K562 (cell line): ENCODE data around the gene THAP11. TPM values are rescaled to one million over a fixed set of nuclear protein-coding genes. Genes with fewer than 3 reads are reported as not detected.

Experiments used
- ATAC-seq: fragments of 200-7000 bp; cut with Tn5 transposase; 3 replicates; pipeline ENCODE4 v1.9.1; 2020; ENCODE audit warnings: moderate library complexity
- BruUV-seq: library from RNA; stranded (reverse); fragments of 400-500 nt; replicated peaks from 2 replicates; lab custom pipeline; 2021; lab: Mats Ljungman, UMichigan
- CTCF ChIA-PET: fragments of 300-600 bp; formaldehyde crosslinking; extraction: SDS; loops from one replicate; lab custom pipeline; 2021; ENCODE audit warnings: low intra/inter-chr PET ratio; lab: Yijun Ruan, JAX
- POLR2A ChIA-PET: fragments of 300-600, 350-650 bp; sonication (Branson Sonifier 250); formaldehyde crosslinking; extraction: SDS; loops from one replicate; lab custom pipeline; 2021; ENCODE audit warnings: antibody characterized with exemption, inconsistent platforms; lab: Yijun Ruan, JAX
- DNase-seq, 4 experiments: peaks; one replicate each; pipeline versions ENCODE4 v3.0.0 to v3.0.0-alpha.2; 2011 to 2018; ENCODE audit warnings: low spot score in 3 of 4, mixed read lengths in 3 of 4; ENCODE audit errors: extremely low read depth in 1 of 4
- FAIRE-seq: peaks from 2 replicates; lab custom pipeline; 2011; peaks lifted over from hg19 to GRCh38; lab: Jason Lieb, UNC
- H2AFZ ChIP-seq: 2 replicates; pipeline ENCODE4 v1.6.0; 2011; ENCODE audit warnings: low read depth, low read length, control low read depth, inconsistent platforms
- H3K27ac ChIP-seq: fragments of 200-600 bp; 3 replicates; pipeline ENCODE4 v1.8.0; 2011; ENCODE audit warnings: low read depth, mild to moderate bottlenecking, control low read depth, inconsistent platforms, low read length, moderate library complexity, mixed read lengths; ENCODE audit errors: extremely low read depth
- H3K27me3 ChIP-seq, 2 experiments: fragments of 300-600 bp in 1 of 2; 2 replicates in 1 of 2; 3 replicates in 1 of 2; pipeline versions ENCODE4 v1.6.0 to v1.8.0; 2011; ENCODE audit warnings: inconsistent platforms in 2 of 2, low read length in 2 of 2, mild to moderate bottlenecking in 1 of 2, mixed read lengths in 1 of 2, moderate library complexity in 1 of 2; ENCODE audit not compliant: control insufficient read depth in 2 of 2, insufficient read depth in 2 of 2
- H3K36me3 ChIP-seq: fragments of 300-600 bp; 3 replicates; pipeline ENCODE4 v1.8.0; 2011; ENCODE audit warnings: mild to moderate bottlenecking, low read length, inconsistent platforms; ENCODE audit not compliant: control insufficient read depth, insufficient read depth
- H3K4me1 ChIP-seq, 2 experiments: fragments of 200-600 bp in 1 of 2; replicated peaks in 1 of 2; 2 replicates in 1 of 2; 3 replicates in 1 of 2; pipeline versions ENCODE4 v1.5.1 to v1.8.0; 2011; ENCODE audit warnings: inconsistent platforms in 2 of 2, low read length in 2 of 2, mild to moderate bottlenecking in 1 of 2, mixed read lengths in 1 of 2, moderate library complexity in 1 of 2; ENCODE audit not compliant: control insufficient read depth in 2 of 2, insufficient read depth in 2 of 2
- H3K4me2 ChIP-seq: 2 replicates; pipeline ENCODE4 v1.6.1; 2011; ENCODE audit warnings: low read length, control low read depth, inconsistent platforms, mixed read lengths; ENCODE audit not compliant: insufficient read depth
- H3K4me3 ChIP-seq: fragments of 200-600 bp; sonication (generic), shearing (Covaris generic); 2 replicates; pipeline ENCODE4 v1.5.1; 2016; ENCODE audit warnings: control low read depth, inconsistent platforms
- H3K79me2 ChIP-seq: fragments of 200-600 bp; 3 replicates; pipeline ENCODE4 v1.8.0; 2011; ENCODE audit warnings: low read length, inconsistent platforms; ENCODE audit not compliant: control insufficient read depth, insufficient read depth
- H3K9ac ChIP-seq, 2 experiments: 2 replicates each; pipeline versions ENCODE4 v1.6.0 to v1.6.1; 2011; ENCODE audit warnings: low read depth in 2 of 2, low read length in 2 of 2, control low read depth in 1 of 2, inconsistent platforms in 1 of 2, mild to moderate bottlenecking in 1 of 2, mixed read lengths in 1 of 2; ENCODE audit not compliant: insufficient read depth in 1 of 2
- H3K9me1 ChIP-seq: one replicate; pipeline ENCODE4 v1.6.0; 2011; ENCODE audit warnings: inconsistent platforms, mild to moderate bottlenecking, low read length, moderate library complexity; ENCODE audit not compliant: control insufficient read depth, insufficient read depth
- H3K9me3 ChIP-seq: replicated peaks from 2 replicates; pipeline ENCODE4 v1.5.1; 2011; ENCODE audit warnings: low read depth, low read length, inconsistent platforms; ENCODE audit not compliant: control insufficient read depth, insufficient read depth
- H4K20me1 ChIP-seq: replicated peaks from 2 replicates; pipeline ENCODE4 v1.6.1; 2011; ENCODE audit warnings: low read length, inconsistent platforms, mixed read lengths; ENCODE audit not compliant: control insufficient read depth, insufficient read depth
- CEBPG ChIP-seq, 3 experiments: fragments of 200-800 bp in 1 of 3; sonication (Bioruptor generic) in 1 of 3; sonication (generic) in 1 of 3; formaldehyde crosslinking in 1 of 3; IDR thresholded peaks in 2 of 3; conservative IDR thresholded peaks in 1 of 3; 2 replicates each; pipeline versions ENCODE4 v1.6.1 to v1.8.0; 2016 to 2022; ENCODE audit warnings: missing compliant biosample characterization in 2 of 3, missing genetic modification characterization in 2 of 3, mild to moderate bottlenecking in 1 of 3, missing genetic modification reagents in 1 of 3
- E4F1 ChIP-seq: fragments of 250-450 bp; sonication (Bioruptor Pico); IDR thresholded peaks from 2 replicates; pipeline ENCODE4 v1.5.0; 2021; ENCODE audit warnings: mild to moderate bottlenecking, borderline replicate concordance
- ETV6 ChIP-seq, 3 experiments: fragments of 150-350 bp in 1 of 3; sonication (generic) in 1 of 3; formaldehyde crosslinking in 1 of 3; IDR thresholded peaks; 2 replicates each; pipeline versions ENCODE4 v1.6.1 to v1.8.0; 2014 to 2022; ENCODE audit warnings: borderline replicate concordance in 2 of 3, low read depth in 2 of 3, antibody characterized with exemption in 1 of 3, low read length in 1 of 3, mild to moderate bottlenecking in 1 of 3, missing genetic modification reagents in 1 of 3
- NFATC3 ChIP-seq: fragments of 450-650 bp; IDR thresholded peaks from 2 replicates; pipeline ENCODE4 v1.6.1; 2017; ENCODE audit warnings: mild to moderate bottlenecking
- RBM17 ChIP-seq: fragments of 200-400 bp; formaldehyde crosslinking; IDR thresholded peaks from 2 replicates; pipeline ENCODE4 v1.6.1; 2017; ENCODE audit warnings: low read depth, mild to moderate bottlenecking, low read length, borderline replicate concordance
- SETDB1 ChIP-seq: IDR thresholded peaks from one replicate; pipeline ENCODE4 v1.6.1; 2012; ENCODE audit warnings: low read length, control low read depth, inconsistent platforms
- SFPQ ChIP-seq: fragments of 200-400 bp; formaldehyde crosslinking; IDR thresholded peaks from 2 replicates; pipeline ENCODE4 v1.6.1; 2017; ENCODE audit warnings: mild to moderate bottlenecking, low read depth, low read length, moderate library complexity
- SMAD4 ChIP-seq: fragments of 250-450 bp; sonication (Bioruptor Pico); conservative IDR thresholded peaks from 2 replicates; pipeline ENCODE4 v1.8.0; 2021; ENCODE audit warnings: inconsistent platforms, mild to moderate bottlenecking, moderate library complexity
- SNIP1 ChIP-seq: fragments of 450-650 bp; IDR thresholded peaks from 2 replicates; pipeline ENCODE4 v1.7.1; 2017; ENCODE audit warnings: low read depth, mild to moderate bottlenecking
- SPI1 ChIP-seq: IDR thresholded peaks from 2 replicates; pipeline ENCODE4 v1.6.1; 2011; ENCODE audit warnings: low read depth, low read length, control low read depth, borderline replicate concordance
- ZNF263 ChIP-seq: sonication (generic); formaldehyde crosslinking; IDR thresholded peaks from 2 replicates; pipeline ENCODE4 v1.8.0; 2022; ENCODE audit warnings: mild to moderate bottlenecking, missing genetic modification reagents, borderline replicate concordance
- ZNF280A ChIP-seq: fragments of 450-650 bp; IDR thresholded peaks from 2 replicates; pipeline ENCODE4 v1.6.1; 2018; ENCODE audit warnings: mild to moderate bottlenecking, low read depth; ENCODE audit not compliant: partially characterized antibody
- ZNF586 ChIP-seq: fragments of 450-650 bp; formaldehyde crosslinking; conservative IDR thresholded peaks from 2 replicates; pipeline ENCODE4 v1.4.0; 2020; ENCODE audit warnings: mild to moderate bottlenecking, moderate library complexity
- WGBS: fragments of 100-300 bp; shearing (Covaris generic); methylation state at CpG from one replicate; pipeline ENCODE4 v1.1.6; 2016; ENCODE audit warnings: low coverage, mixed read lengths; ENCODE audit not compliant: insufficient coverage; ENCODE audit errors: missing lambda C conversion rate; 5-methylcytosine and 5-hydroxymethylcytosine counted together
- in situ Hi-C: fragments of 300-500 bp; cut with MboI; formaldehyde crosslinking; loops from 4 replicates; pipeline ENCODE4 v1.15.0; 2018; ENCODE audit warnings: inconsistent platforms, mixed read lengths
- intact Hi-C: fragments of 100-400 bp; cut with micrococcal nuclease; formaldehyde crosslinking; loops from 2 replicates; pipeline ENCODE4 v1.14.2; 2022
- polyA plus RNA-seq, 8 experiments: library from polyadenylated mRNA; depleted of rRNA in 4 of 8; stranded (reverse) in 5 of 8; unstranded in 3 of 8; fragments of >200 nt; fragmentation: Nextera tagmentation in 2 of 8; fragmentation: Illumina TruSeq in 1 of 8; extraction: Ambion mirVana in 2 of 8; extraction: Trizol in 1 of 8; gene quantifications; 2 replicates each; pipeline versions ENCODE4 v1.2.1 to v1.2.3, GENCODE V29; 2011 to 2014; ENCODE audit warnings: inconsistent platforms in 1 of 8, missing spikeins in 1 of 8
- total RNA-seq, 7 experiments: library from RNA; depleted of rRNA in 6 of 7; stranded (reverse); fragments of >200 nt in 6 of 7; fragmentation: Illumina TruSeq in 2 of 7; extraction: Trizol in 2 of 7; gene quantifications; 2 replicates each; pipeline versions ENCODE4 v1.2.1 to v1.2.3, GENCODE V29; 2011 to 2021; ENCODE audit warnings: low replicate concordance in 1 of 7

THAP11 gene
- total and polyA plus RNA-seq, 9 of the 15 experiments (the other 6 are each of a cell fraction or from before 2014, with no cell fraction given), result 2.4 to 31.6 (median 21.4) TPM

- H3K4me1 ChIP-seq, result peaks cover 21% of the 10 kb centered on the region in 2 experiments; a peak in 4 of 5 replicates
- H3K79me2 ChIP-seq, result peaks cover 40% of the 10 kb centered on the region
- POLR2A ChIA-PET, result interaction anchor here (0.7 to 2.6 kb wide), 6 partner anchors 9 to 134 kb away, joined by 3 to 15 read pairs (median 4); partner anchors contain the start of gene NRN1L
- H4K20me1 ChIP-seq, result peaks cover 14% of the 10 kb centered on the region
- H3K9me1 ChIP-seq, result no peaks in the 10 kb centered on the region
- no TSS peak for BruUV-seq
- H2AFZ ChIP-seq, result peak within 1 kb of the TSS; percentile 82
- intact Hi-C loops, result no loop called here
- FAIRE-seq (peak; percentile 74), ATAC-seq (peak; percentile 94), DNase-seq (peak; percentile 90 to 95 (median 94))
- in situ Hi-C loops, result no loop called here
- H3K9ac ChIP-seq, result peak within 1 kb of the TSS; percentile 87 to 99
- WGBS, result 4% methylated on average over 60 of the region's 72 CpGs
- H3K27me3 ChIP-seq, result no peaks in the 10 kb centered on the region
- peak within 1 kb of the TSS; percentile 89 for H3K4me2 ChIP-seq
- H3K4me3 ChIP-seq, result peak within 1 kb of the TSS; percentile 85
- CTCF ChIA-PET, result no interaction called here
- H3K27ac ChIP-seq, result peak within 1 kb of the TSS; percentile 83
- no peaks in the 10 kb centered on the region for H3K9me3 ChIP-seq
- peaks cover 79% of the 10 kb centered on the region; the same call in 2 of the 3 replicates for H3K36me3 ChIP-seq
- TF ChIP-seq NFATC3 (no peak), ZNF586 (CRISPR knock-in tag) (no peak), ETV6 (IDR thresholded peaks at IDR 0.05; ENCODE audit: borderline replicate concordance in 1 of 2, low read depth in 2 of 2, low read length in 1 of 2) (no peak), ETV6 (CRISPR knock-in tag; IDR thresholded peaks at IDR 0.05; ENCODE audit: borderline replicate concordance) (peak; percentile 81; the same call in 1 of the 2 replicates), ZNF280A (no peak), E4F1 (no peak), CEBPG (CRISPR knock-in tag; IDR thresholded peaks at IDR 0.05) (peak; percentile 41; the same call in 1 of the 2 replicates), CEBPG (tag; conservative IDR thresholded peaks at IDR 0.05 in 1 of 2, IDR thresholded peaks at IDR 0.05 in 1 of 2) (no peak), RBM17 (no peak), ZNF263 (peak; percentile 19; the same call in 1 of the 2 replicates), SFPQ (no peak), SMAD4 (CRISPR knock-in tag) (peak; percentile 70), SNIP1 (no peak), SETDB1 (no peak), SPI1 (no peak)
Measured at GRCh38 chr16:67872631-67873434, 30.7 kb downstream of the THAP11 start, which contains the start of gene EDC4. TSS of gene EDC4 (plus strand) at chr16:67873052. CDS start at chr16:67873262, 210 bp downstream.
